ENCODE measurements around the gene MGST1. TPM values are rescaled to one million over a fixed set of nuclear protein-coding genes. Genes with fewer than 3 reads are reported as not detected.

MGST1 gene
- total RNA-seq = 25.7 and 28.3 TPM in 2 replicates

GRCh38 chr12:16347391-16348298, at the start of gene MGST1:
MGST1 (plus strand) TSS chr12:16347645; CDS start chr12:16354253, 6,608 bp downstream.

Other genes with a start within 250 kb of the MGST1 start
- not detected in 2 replicates for gene SLC15A5, start 70.0 kb upstream of the MGST1 start, total RNA-seq

Measured in aortic smooth muscle cell (primary cell).